ENCODE results near the gene HIVEP1.

DNA sequence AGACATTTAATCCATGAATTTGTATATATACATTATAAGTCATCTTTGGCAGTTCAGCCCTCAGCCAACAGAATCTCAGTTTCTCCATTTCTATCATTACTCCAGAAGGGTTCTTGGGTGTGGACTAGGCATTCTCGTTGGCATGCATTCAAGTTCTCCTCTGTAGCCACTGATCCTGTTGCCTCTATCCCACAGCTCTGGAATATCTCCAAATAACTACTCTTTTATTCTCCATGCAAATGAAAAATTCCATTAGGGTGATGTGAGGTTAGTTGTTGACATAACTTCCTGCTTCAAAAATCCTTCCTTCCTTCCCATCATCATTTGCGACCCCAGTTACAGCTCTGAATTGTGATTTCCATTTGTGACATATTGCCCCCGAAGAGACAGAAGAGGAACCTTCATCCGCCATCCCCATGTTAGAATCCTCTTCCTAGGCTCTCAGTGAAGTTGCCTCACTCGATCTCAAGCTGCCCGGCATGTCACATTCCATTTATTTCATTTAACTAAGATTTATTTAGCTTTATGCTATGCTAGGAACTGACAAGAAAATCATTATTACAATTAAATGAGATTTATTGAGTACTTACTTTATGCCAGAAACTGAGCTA is 184.3 kb downstream of the HIVEP1 start:
- TF ChIP-seq ELF1 (IDR thresholded peaks at IDR 0.05): no peak
- TF ChIP-seq GABPA (IDR thresholded peaks at IDR 0.05; ENCODE audit: low read depth): no peak
- TF ChIP-seq, protein P1, sequence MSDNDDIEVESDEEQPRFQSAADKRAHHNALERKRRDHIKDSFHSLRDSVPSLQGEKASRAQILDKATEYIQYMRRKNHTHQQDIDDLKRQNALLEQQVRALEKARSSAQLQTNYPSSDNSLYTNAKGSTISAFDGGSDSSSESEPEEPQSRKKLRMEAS (IDR thresholded peaks at IDR 0.05; ENCODE audit: low read depth): no peak
- TF ChIP-seq JUND (IDR thresholded peaks at IDR 0.05): no peak
- TF ChIP-seq, protein P2, sequence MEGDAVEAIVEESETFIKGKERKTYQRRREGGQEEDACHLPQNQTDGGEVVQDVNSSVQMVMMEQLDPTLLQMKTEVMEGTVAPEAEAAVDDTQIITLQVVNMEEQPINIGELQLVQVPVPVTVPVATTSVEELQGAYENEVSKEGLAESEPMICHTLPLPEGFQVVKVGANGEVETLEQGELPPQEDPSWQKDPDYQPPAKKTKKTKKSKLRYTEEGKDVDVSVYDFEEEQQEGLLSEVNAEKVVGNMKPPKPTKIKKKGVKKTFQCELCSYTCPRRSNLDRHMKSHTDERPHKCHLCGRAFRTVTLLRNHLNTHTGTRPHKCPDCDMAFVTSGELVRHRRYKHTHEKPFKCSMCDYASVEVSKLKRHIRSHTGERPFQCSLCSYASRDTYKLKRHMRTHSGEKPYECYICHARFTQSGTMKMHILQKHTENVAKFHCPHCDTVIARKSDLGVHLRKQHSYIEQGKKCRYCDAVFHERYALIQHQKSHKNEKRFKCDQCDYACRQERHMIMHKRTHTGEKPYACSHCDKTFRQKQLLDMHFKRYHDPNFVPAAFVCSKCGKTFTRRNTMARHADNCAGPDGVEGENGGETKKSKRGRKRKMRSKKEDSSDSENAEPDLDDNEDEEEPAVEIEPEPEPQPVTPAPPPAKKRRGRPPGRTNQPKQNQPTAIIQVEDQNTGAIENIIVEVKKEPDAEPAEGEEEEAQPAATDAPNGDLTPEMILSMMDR (IDR thresholded peaks at IDR 0.05): no peak
- TF ChIP-seq RXRA (IDR thresholded peaks at IDR 0.05; ENCODE audit: borderline replicate concordance, low read depth): no peak

Data from SK-N-SH (cell line).